ENCODE measurements around the gene ZYG11A. TPM values are rescaled to one million over a fixed set of nuclear protein-coding genes. Genes with fewer than 3 reads are reported as not detected.

Gene ZYG11A
- total and polyA plus RNA-seq, 2 of the 13 experiments (the other 11 are each of a cell fraction or from before 2014, with no cell fraction given): not detected

- TF ChIP-seq, protein P1, sequence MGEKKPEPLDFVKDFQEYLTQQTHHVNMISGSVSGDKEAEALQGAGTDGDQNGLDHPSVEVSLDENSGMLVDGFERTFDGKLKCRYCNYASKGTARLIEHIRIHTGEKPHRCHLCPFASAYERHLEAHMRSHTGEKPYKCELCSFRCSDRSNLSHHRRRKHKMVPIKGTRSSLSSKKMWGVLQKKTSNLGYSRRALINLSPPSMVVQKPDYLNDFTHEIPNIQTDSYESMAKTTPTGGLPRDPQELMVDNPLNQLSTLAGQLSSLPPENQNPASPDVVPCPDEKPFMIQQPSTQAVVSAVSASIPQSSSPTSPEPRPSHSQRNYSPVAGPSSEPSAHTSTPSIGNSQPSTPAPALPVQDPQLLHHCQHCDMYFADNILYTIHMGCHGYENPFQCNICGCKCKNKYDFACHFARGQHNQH (CRISPR knock-in tag; IDR thresholded peaks at IDR 0.05): no peak
- TF ChIP-seq, protein P2, sequence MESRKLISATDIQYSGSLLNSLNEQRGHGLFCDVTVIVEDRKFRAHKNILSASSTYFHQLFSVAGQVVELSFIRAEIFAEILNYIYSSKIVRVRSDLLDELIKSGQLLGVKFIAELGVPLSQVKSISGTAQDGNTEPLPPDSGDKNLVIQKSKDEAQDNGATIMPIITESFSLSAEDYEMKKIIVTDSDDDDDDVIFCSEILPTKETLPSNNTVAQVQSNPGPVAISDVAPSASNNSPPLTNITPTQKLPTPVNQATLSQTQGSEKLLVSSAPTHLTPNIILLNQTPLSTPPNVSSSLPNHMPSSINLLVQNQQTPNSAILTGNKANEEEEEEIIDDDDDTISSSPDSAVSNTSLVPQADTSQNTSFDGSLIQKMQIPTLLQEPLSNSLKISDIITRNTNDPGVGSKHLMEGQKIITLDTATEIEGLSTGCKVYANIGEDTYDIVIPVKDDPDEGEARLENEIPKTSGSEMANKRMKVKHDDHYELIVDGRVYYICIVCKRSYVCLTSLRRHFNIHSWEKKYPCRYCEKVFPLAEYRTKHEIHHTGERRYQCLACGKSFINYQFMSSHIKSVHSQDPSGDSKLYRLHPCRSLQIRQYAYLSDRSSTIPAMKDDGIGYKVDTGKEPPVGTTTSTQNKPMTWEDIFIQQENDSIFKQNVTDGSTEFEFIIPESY (CRISPR knock-in tag; IDR thresholded peaks at IDR 0.05): 0 out of 2 replicates have a peak, but pooled peaks have one; percentile 32
- TF ChIP-seq HNRNPK (IDR thresholded peaks at IDR 0.05; ENCODE audit: low read depth, low read length, poor library complexity, severe bottlenecking) (no peak), CTCF (CRISPR knock-in tag; IDR thresholded peaks at IDR 0.05) (peak; percentile 1; the same call in 1 of the 2 replicates), ZNF564 (CRISPR knock-in tag; IDR thresholded peaks at IDR 0.05) (0 out of 2 replicates have a peak, but pooled peaks have one; percentile 64), HOXA3 (CRISPR knock-in tag; IDR thresholded peaks at IDR 0.05) (peak; percentile 59; the same call in 1 of the 2 replicates), ZNF891 (CRISPR knock-in tag; IDR thresholded peaks at IDR 0.05) (no peak), SP1 (IDR thresholded peaks at IDR 0.05) (no peak), SP1 (CRISPR knock-in tag; IDR thresholded peaks at IDR 0.05) (0 out of 2 replicates have a peak, but pooled peaks have one; percentile 57), SAP130 (CRISPR knock-in tag; IDR thresholded peaks at IDR 0.05; ENCODE audit: low read depth) (no peak), POGK (CRISPR knock-in tag; conservative IDR thresholded peaks at IDR 0.05) (0 out of 2 replicates have a peak, but pooled peaks have one; percentile 38), KLF12 (CRISPR knock-in tag; IDR thresholded peaks at IDR 0.05; ENCODE audit: borderline replicate concordance) (0 out of 2 replicates have a peak, but pooled peaks have one; percentile 26), PRPF4 (IDR thresholded peaks at IDR 0.05; ENCODE audit: low read depth, low read length, poor library complexity, severe bottlenecking) (no peak), ZKSCAN1 (IDR thresholded peaks at IDR 0.05; ENCODE audit: low read length) (no peak), CEBPB (IDR thresholded peaks at IDR 0.05; ENCODE audit: borderline replicate concordance, low read depth, low read length) (no peak)
- TF ChIP-seq, protein P3, sequence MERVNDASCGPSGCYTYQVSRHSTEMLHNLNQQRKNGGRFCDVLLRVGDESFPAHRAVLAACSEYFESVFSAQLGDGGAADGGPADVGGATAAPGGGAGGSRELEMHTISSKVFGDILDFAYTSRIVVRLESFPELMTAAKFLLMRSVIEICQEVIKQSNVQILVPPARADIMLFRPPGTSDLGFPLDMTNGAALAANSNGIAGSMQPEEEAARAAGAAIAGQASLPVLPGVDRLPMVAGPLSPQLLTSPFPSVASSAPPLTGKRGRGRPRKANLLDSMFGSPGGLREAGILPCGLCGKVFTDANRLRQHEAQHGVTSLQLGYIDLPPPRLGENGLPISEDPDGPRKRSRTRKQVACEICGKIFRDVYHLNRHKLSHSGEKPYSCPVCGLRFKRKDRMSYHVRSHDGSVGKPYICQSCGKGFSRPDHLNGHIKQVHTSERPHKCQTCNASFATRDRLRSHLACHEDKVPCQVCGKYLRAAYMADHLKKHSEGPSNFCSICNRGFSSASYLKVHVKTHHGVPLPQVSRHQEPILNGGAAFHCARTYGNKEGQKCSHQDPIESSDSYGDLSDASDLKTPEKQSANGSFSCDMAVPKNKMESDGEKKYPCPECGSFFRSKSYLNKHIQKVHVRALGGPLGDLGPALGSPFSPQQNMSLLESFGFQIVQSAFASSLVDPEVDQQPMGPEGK (CRISPR knock-in tag; IDR thresholded peaks at IDR 0.05): 0 out of 2 replicates have a peak, but pooled peaks have one; percentile 39
- TF ChIP-seq, protein P4, sequence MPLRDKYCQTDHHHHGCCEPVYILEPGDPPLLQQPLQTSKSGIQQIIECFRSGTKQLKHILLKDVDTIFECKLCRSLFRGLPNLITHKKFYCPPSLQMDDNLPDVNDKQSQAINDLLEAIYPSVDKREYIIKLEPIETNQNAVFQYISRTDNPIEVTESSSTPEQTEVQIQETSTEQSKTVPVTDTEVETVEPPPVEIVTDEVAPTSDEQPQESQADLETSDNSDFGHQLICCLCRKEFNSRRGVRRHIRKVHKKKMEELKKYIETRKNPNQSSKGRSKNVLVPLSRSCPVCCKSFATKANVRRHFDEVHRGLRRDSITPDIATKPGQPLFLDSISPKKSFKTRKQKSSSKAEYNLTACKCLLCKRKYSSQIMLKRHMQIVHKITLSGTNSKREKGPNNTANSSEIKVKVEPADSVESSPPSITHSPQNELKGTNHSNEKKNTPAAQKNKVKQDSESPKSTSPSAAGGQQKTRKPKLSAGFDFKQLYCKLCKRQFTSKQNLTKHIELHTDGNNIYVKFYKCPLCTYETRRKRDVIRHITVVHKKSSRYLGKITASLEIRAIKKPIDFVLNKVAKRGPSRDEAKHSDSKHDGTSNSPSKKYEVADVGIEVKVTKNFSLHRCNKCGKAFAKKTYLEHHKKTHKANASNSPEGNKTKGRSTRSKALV (CRISPR knock-in tag; IDR thresholded peaks at IDR 0.05): no peak
These were observed at the start of gene ZYG11A (continued) for GRCh38 chr1:52842643-52843310.

Data from HepG2 (cell line).